Astrocyte (in vitro differentiated cells and primary cell): Measurements from ENCODE around the gene HMGXB3. TPM values are rescaled to one million over a fixed set of nuclear protein-coding genes. Genes with fewer than 3 reads are reported as not detected.
"Not testable (repeated sequence)": the region's sequence is repeated elsewhere in the genome, so short reads cannot be mapped to it uniquely, and the experiment has no call there.

Experiments used
- DNase-seq: peaks from one replicate; pipeline ENCODE4 v3.0.0-alpha.2; 2010; ENCODE audit warnings: low read depth
- FAIRE-seq: peaks from 2 replicates; lab custom pipeline; 2011; peaks lifted over from hg19 to GRCh38; lab: Jason Lieb, UNC
- H2AFZ ChIP-seq: 2 replicates; pipeline ENCODE4 v1.6.0; 2012; ENCODE audit warnings: low read depth, low read length, inconsistent platforms
- H3K27ac ChIP-seq: 2 replicates; pipeline ENCODE4 v1.5.1; 2011; ENCODE audit warnings: low read depth, low read length, inconsistent platforms
- H3K27me3 ChIP-seq: 2 replicates; pipeline ENCODE4 v1.6.0; 2011; ENCODE audit warnings: low read length, inconsistent platforms; ENCODE audit not compliant: insufficient read depth
- H3K36me3 ChIP-seq: 2 replicates; pipeline ENCODE4 v1.5.1; 2011; ENCODE audit warnings: low read length, inconsistent platforms; ENCODE audit not compliant: insufficient read depth
- H3K4me1 ChIP-seq: 2 replicates; pipeline ENCODE4 v1.5.1; 2011; ENCODE audit warnings: low read length, inconsistent platforms; ENCODE audit not compliant: insufficient read depth
- H3K4me2 ChIP-seq: 2 replicates; pipeline ENCODE4 v1.6.0; 2012; ENCODE audit warnings: low read length, inconsistent platforms
- H3K4me3 ChIP-seq: 2 replicates; pipeline ENCODE4 v1.5.1; 2011; ENCODE audit warnings: low read depth, mild to moderate bottlenecking, low read length, inconsistent platforms; ENCODE audit not compliant: insufficient read depth
- H3K79me2 ChIP-seq: 2 replicates; pipeline ENCODE4 v1.6.0; 2012; ENCODE audit warnings: mild to moderate bottlenecking, low read length, inconsistent platforms; ENCODE audit not compliant: insufficient read depth
- H3K9ac ChIP-seq: 2 replicates; pipeline ENCODE4 v1.6.0; 2012; ENCODE audit warnings: mild to moderate bottlenecking, low read length, inconsistent platforms
- H3K9me3 ChIP-seq: 2 replicates; pipeline ENCODE4 v1.5.1; 2012; ENCODE audit warnings: low read depth, mild to moderate bottlenecking, low read length, inconsistent platforms; ENCODE audit not compliant: insufficient read depth
- H4K20me1 ChIP-seq: 2 replicates; pipeline ENCODE4 v1.6.0; 2012; ENCODE audit warnings: low read length, inconsistent platforms; ENCODE audit not compliant: insufficient read depth
- H3K27ac Mint-ChIP-seq: one replicate; pipeline ENCODE4 v1.8.0; 2021; ENCODE audit warnings: mild to moderate bottlenecking, mixed read lengths; ENCODE audit not compliant: unreplicated experiment
- H3K27me3 Mint-ChIP-seq: one replicate; pipeline ENCODE4 v1.8.0; 2021; ENCODE audit warnings: low read depth, mixed read lengths; ENCODE audit not compliant: unreplicated experiment
- H3K36me3 Mint-ChIP-seq: one replicate; pipeline ENCODE4 v1.8.0; 2021; ENCODE audit warnings: low read depth, mixed read lengths; ENCODE audit not compliant: unreplicated experiment
- H3K4me1 Mint-ChIP-seq: one replicate; pipeline ENCODE4 v1.8.0; 2021; ENCODE audit warnings: low read depth, mixed read lengths; ENCODE audit not compliant: unreplicated experiment
- H3K4me3 Mint-ChIP-seq: one replicate; pipeline ENCODE4 v1.8.0; 2021; ENCODE audit warnings: mild to moderate bottlenecking, moderate library complexity, mixed read lengths; ENCODE audit not compliant: unreplicated experiment
- H3K9me3 Mint-ChIP-seq: one replicate; pipeline ENCODE4 v1.8.0; 2021; ENCODE audit warnings: mild to moderate bottlenecking, mixed read lengths; ENCODE audit not compliant: unreplicated experiment
- CTCF ChIP-seq: IDR thresholded peaks from 2 replicates; pipeline ENCODE4 v1.5.1; 2011; ENCODE audit warnings: low read depth, mild to moderate bottlenecking, inconsistent platforms, low read length, moderate library complexity; ENCODE audit not compliant: insufficient read depth
- EZH2 ChIP-seq: IDR thresholded peaks from 2 replicates; pipeline ENCODE4 v1.6.1; 2012; ENCODE audit warnings: mild to moderate bottlenecking, low read length, inconsistent platforms; ENCODE audit not compliant: insufficient read depth
- total RNA-seq: library from RNA; stranded (reverse); gene quantifications from 2 replicates; pipeline ENCODE4 v1.2.1, GENCODE V29; 2021

The HMGXB3 gene
- total RNA-seq, 1 donor from 2014 or later = 58.1 TPM

DNA sequence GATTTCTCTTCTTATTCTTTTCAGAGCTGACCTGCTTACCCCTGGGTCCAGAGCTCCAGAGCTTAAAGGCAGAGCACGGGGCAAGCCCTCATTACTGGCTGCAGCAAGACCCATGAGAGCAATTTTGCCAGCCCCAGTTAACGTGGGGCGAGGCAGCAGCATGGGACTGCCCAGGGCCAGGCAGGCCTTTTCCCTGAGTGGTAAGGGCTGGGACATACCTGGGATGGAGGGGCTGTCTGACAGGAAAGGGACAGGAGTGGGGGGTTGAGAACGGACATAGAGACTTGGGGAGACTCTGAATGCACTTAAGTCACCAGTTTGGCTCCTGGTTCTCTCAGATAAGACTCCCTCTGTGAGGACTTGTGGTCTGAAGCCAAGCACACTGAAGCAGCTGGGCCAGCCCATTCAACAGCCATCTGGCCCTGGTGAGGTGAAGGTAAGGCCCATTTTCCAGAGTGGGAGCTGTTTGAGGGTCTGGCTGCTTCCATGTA, 26.2 kb downstream of the HMGXB3 start:
- H3K27me3 ChIP-seq = no peaks in the 10 kb centered on the region
- TF ChIP-seq EZH2 = no peak
- TF ChIP-seq CTCF = no peak
- H3K9me3 Mint-ChIP-seq = no peaks in the 10 kb centered on the region
- H3K9ac ChIP-seq = no peak overlapping the region
- peaks cover 13% of the 10 kb centered on the region for H3K4me1 ChIP-seq
- peaks cover 24% of the 10 kb centered on the region for H3K4me1 Mint-ChIP-seq
- peaks cover 62% of the 10 kb centered on the region for H3K36me3 ChIP-seq
- no peak overlapping the region for H3K27ac ChIP-seq
- no peaks in the 10 kb centered on the region for H3K27me3 Mint-ChIP-seq
- H2AFZ ChIP-seq = no peak overlapping the region
- peaks cover 14% of the 10 kb centered on the region for H3K36me3 Mint-ChIP-seq
- H4K20me1 ChIP-seq = no peaks in the 10 kb centered on the region
- no peak overlapping the region for H3K4me2 ChIP-seq
- FAIRE-seq (no peak), DNase-seq (no peak)
- peaks cover 13% of the 10 kb centered on the region for H3K79me2 ChIP-seq
- H3K27ac Mint-ChIP-seq = no peak overlapping the region
- H3K4me3 ChIP-seq = no peak overlapping the region
- no peaks in the 10 kb centered on the region for H3K9me3 ChIP-seq
- no peak overlapping the region for H3K4me3 Mint-ChIP-seq

DNA sequence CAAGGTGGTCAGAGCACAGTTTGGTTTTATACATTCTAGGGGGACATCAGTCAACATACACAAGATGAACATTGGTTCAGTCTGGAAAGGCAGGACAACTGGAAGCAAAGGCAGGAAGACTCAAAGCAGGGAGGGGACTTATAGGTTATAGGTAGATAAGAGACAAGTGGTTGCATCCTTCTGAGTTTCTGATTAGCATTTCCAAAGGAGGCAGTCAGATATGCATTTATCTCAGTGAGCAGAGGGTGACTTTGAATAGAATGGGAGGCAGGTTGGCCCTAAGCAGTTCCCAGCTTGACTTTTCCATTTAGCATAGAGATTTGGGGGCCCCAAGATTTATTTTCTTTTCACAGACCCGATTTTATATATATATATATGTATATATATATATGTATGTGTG, 27.5 kb downstream of the HMGXB3 start:
- peaks cover 75% of the 10 kb centered on the region for H3K36me3 ChIP-seq
- not testable (repeated sequence) for H3K9me3 ChIP-seq, H3K4me1 ChIP-seq, H3K27me3 Mint-ChIP-seq, DNase-seq, H3K9ac ChIP-seq, H3K27ac Mint-ChIP-seq, H4K20me1 ChIP-seq, H3K27ac ChIP-seq, H3K27me3 ChIP-seq, H3K4me3 Mint-ChIP-seq, H2AFZ ChIP-seq, H3K9me3 Mint-ChIP-seq, H3K4me2 ChIP-seq, H3K4me3 ChIP-seq, FAIRE-seq
- H3K4me1 Mint-ChIP-seq = peaks cover 12% of the 10 kb centered on the region
- H3K36me3 Mint-ChIP-seq = peaks cover 19% of the 10 kb centered on the region
- peaks cover 13% of the 10 kb centered on the region for H3K79me2 ChIP-seq

GRCh38 chr5:150033334-150033733, 32.8 kb downstream of the HMGXB3 start:
- no peak for DNase-seq
- peaks cover 68% of the 10 kb centered on the region for H3K36me3 ChIP-seq
- Mint-ChIP-seq H3K36me3 (peaks cover 44% of the 10 kb centered on the region), H3K9me3 (no peaks in the 10 kb centered on the region), H3K27me3 (no peaks in the 10 kb centered on the region), H3K4me1 (peaks cover 44% of the 10 kb centered on the region), H3K4me3 (no peak overlapping the region), H3K27ac (peak overlapping the region; percentile 49)
- H3K4me1 ChIP-seq = peaks cover 29% of the 10 kb centered on the region
- no peak overlapping the region for H3K4me3 ChIP-seq
- H3K27me3 ChIP-seq = no peaks in the 10 kb centered on the region
- TF ChIP-seq EZH2 = no peak
- TF ChIP-seq CTCF = no peak
- no peak overlapping the region for H3K4me2 ChIP-seq
- H3K79me2 ChIP-seq = peaks cover 9% of the 10 kb centered on the region
- FAIRE-seq = no peak
- H3K27ac ChIP-seq = no peak overlapping the region
- H3K9ac ChIP-seq = no peak overlapping the region
- H4K20me1 ChIP-seq = no peaks in the 10 kb centered on the region
- H3K9me3 ChIP-seq = no peaks in the 10 kb centered on the region
- no peak overlapping the region for H2AFZ ChIP-seq
